ENCODE measurements around the gene EGLN3. TPM values are rescaled to one million over a fixed set of nuclear protein-coding genes. Genes with fewer than 3 reads are reported as not detected.
A peak's percentile ranks its signal among the peaks of the same experiment; 100 is the strongest.

Gene EGLN3
- total RNA-seq, 1 experiment from 2014 or later: 3.6 TPM

GRCh38 chr14:33940561-33941011 lies 10.3 kb downstream of the EGLN3 start:
- CTCF ChIA-PET: no interaction called here
- Histone ChIP-seq H3K9me3 (ENCODE audit: control insufficient read depth, insufficient read depth, low read depth, low read length) (no peaks in the 10 kb centered on the region), H3K36me3 (ENCODE audit: control insufficient read depth, insufficient read depth, low read length) (no peaks in the 10 kb centered on the region), H3K4me1 (ENCODE audit: control insufficient read depth, insufficient read depth, low read length) (no peaks in the 10 kb centered on the region; the same call in 1 of the 2 replicates), H3K27ac (ENCODE audit: low read length) (no peak overlapping the region), H3K4me3 (ENCODE audit: low read depth in 2 of 2, low read length in 2 of 2) (no peak overlapping the region), H3K27me3 (ENCODE audit: control insufficient read depth, insufficient read depth, low read length) (no peaks in the 10 kb centered on the region)
- BruUV-seq (replicated peaks): no TSS peak
- DNase-seq (ENCODE audit: low read depth, low spot score): no peak
- POLR2A ChIA-PET: no interaction called here
- TF ChIP-seq SIN3A (IDR thresholded peaks at IDR 0.05; ENCODE audit: borderline replicate concordance, insufficient read depth, low read depth, low read length) (no peak), TCF7L2 (IDR thresholded peaks at IDR 0.05; ENCODE audit: low read depth, low read length) (no peak), CTCF (IDR thresholded peaks at IDR 0.05) (no peak), POLR2AphosphoS5 (IDR thresholded peaks at IDR 0.05; ENCODE audit: low read depth, low read length) (no peak)
- TF ChIP-seq, protein P1, sequence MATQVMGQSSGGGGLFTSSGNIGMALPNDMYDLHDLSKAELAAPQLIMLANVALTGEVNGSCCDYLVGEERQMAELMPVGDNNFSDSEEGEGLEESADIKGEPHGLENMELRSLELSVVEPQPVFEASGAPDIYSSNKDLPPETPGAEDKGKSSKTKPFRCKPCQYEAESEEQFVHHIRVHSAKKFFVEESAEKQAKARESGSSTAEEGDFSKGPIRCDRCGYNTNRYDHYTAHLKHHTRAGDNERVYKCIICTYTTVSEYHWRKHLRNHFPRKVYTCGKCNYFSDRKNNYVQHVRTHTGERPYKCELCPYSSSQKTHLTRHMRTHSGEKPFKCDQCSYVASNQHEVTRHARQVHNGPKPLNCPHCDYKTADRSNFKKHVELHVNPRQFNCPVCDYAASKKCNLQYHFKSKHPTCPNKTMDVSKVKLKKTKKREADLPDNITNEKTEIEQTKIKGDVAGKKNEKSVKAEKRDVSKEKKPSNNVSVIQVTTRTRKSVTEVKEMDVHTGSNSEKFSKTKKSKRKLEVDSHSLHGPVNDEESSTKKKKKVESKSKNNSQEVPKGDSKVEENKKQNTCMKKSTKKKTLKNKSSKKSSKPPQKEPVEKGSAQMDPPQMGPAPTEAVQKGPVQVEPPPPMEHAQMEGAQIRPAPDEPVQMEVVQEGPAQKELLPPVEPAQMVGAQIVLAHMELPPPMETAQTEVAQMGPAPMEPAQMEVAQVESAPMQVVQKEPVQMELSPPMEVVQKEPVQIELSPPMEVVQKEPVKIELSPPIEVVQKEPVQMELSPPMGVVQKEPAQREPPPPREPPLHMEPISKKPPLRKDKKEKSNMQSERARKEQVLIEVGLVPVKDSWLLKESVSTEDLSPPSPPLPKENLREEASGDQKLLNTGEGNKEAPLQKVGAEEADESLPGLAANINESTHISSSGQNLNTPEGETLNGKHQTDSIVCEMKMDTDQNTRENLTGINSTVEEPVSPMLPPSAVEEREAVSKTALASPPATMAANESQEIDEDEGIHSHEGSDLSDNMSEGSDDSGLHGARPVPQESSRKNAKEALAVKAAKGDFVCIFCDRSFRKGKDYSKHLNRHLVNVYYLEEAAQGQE (IDR thresholded peaks at IDR 0.05; ENCODE audit: insufficient read depth in 1 of 2, low read depth in 2 of 2, low read length in 1 of 2): no peak
- intact Hi-C loops (cut with micrococcal nuclease; ENCODE audit: unreplicated experiment) (no loop called here), in situ Hi-C loops (cut with HindIII; ENCODE audit: low pct_unique_long_range_greater_than_20kb, low sequenced_read_pairs) (no loop called here)
- no peak for ATAC-seq

- ATAC-seq (peak; percentile 74; the same call in 1 of the 2 replicates), DNase-seq (ENCODE audit: low read depth, low spot score) (no peak)
- ChIA-PET POLR2A (no interaction called here), CTCF (no interaction called here)
- intact Hi-C loops (cut with micrococcal nuclease; ENCODE audit: unreplicated experiment) (no loop called here), in situ Hi-C loops (cut with HindIII; ENCODE audit: low pct_unique_long_range_greater_than_20kb, low sequenced_read_pairs) (no loop called here)
- H3K4me3 ChIP-seq (ENCODE audit: low read depth in 2 of 2, low read length in 2 of 2): 0 out of 4 replicates have a peak overlapping the region, but pooled peaks of 1 of the 2 experiments have one; percentile 11
- H3K4me1 ChIP-seq (ENCODE audit: control insufficient read depth, insufficient read depth, low read length): no peaks in the 10 kb centered on the region; the same call in 1 of the 2 replicates
- BruUV-seq (replicated peaks): no TSS peak
- TF ChIP-seq TCF7L2 (IDR thresholded peaks at IDR 0.05; ENCODE audit: low read depth, low read length): no peak
- no peak for TF ChIP-seq POLR2AphosphoS5 (IDR thresholded peaks at IDR 0.05; ENCODE audit: low read depth, low read length)
- no peak for TF ChIP-seq SIN3A (IDR thresholded peaks at IDR 0.05; ENCODE audit: borderline replicate concordance, insufficient read depth, low read depth, low read length)
- H3K9me3 ChIP-seq (ENCODE audit: control insufficient read depth, insufficient read depth, low read depth, low read length): no peaks in the 10 kb centered on the region
- peak overlapping the region; percentile 51; the same call in 1 of the 2 replicates for H3K27ac ChIP-seq (ENCODE audit: low read length)
- H3K27me3 ChIP-seq (ENCODE audit: control insufficient read depth, insufficient read depth, low read length): no peaks in the 10 kb centered on the region
- no peaks in the 10 kb centered on the region for H3K36me3 ChIP-seq (ENCODE audit: control insufficient read depth, insufficient read depth, low read length)
These were observed 12.5 kb downstream of the EGLN3 start for GRCh38 chr14:33938131-33938949.

GRCh38 chr14:33936391-33936790 lies 14.5 kb downstream of the EGLN3 start:
- H3K4me1 ChIP-seq (ENCODE audit: control insufficient read depth, insufficient read depth, low read length): no peaks in the 10 kb centered on the region
- H3K9me3 ChIP-seq (ENCODE audit: control insufficient read depth, insufficient read depth, low read depth, low read length): no peaks in the 10 kb centered on the region
- CTCF ChIA-PET: interaction anchor here (0.7 kb wide), 1 partner anchor 96 kb away, joined by 4 read pairs; no protein-coding TSS in a partner anchor
- intact Hi-C loops (cut with micrococcal nuclease; ENCODE audit: unreplicated experiment): no loop called here
- no peak for TF ChIP-seq POLR2AphosphoS5 (IDR thresholded peaks at IDR 0.05; ENCODE audit: low read depth, low read length)
- TF ChIP-seq, protein P1 (IDR thresholded peaks at IDR 0.05; ENCODE audit: insufficient read depth in 1 of 2, low read depth in 2 of 2, low read length in 1 of 2): no peak
- TF ChIP-seq CTCF (IDR thresholded peaks at IDR 0.05): no peak
- TF ChIP-seq SIN3A (IDR thresholded peaks at IDR 0.05; ENCODE audit: borderline replicate concordance, insufficient read depth, low read depth, low read length): no peak
- no peak for TF ChIP-seq TCF7L2 (IDR thresholded peaks at IDR 0.05; ENCODE audit: low read depth, low read length)
- H3K4me3 ChIP-seq (ENCODE audit: low read depth in 2 of 2, low read length in 2 of 2): no peak overlapping the region
- no peak overlapping the region for H3K27ac ChIP-seq (ENCODE audit: low read length)
- POLR2A ChIA-PET: no interaction called here
- BruUV-seq (replicated peaks): no TSS peak
- in situ Hi-C loops (cut with HindIII; ENCODE audit: low pct_unique_long_range_greater_than_20kb, low sequenced_read_pairs): no loop called here
- no peaks in the 10 kb centered on the region for H3K36me3 ChIP-seq (ENCODE audit: control insufficient read depth, insufficient read depth, low read length)
- DNase-seq (ENCODE audit: low read depth, low spot score) (no peak), ATAC-seq (no peak)
- no peaks in the 10 kb centered on the region for H3K27me3 ChIP-seq (ENCODE audit: control insufficient read depth, insufficient read depth, low read length)
